OCI-LY1 (cell line): Measurements from ENCODE around the gene PAM16.

Experiments used
- H2AFZ ChIP-seq: fragments of 200-600 bp; sonication (generic), shearing (Covaris generic); 2 replicates; pipeline ENCODE4 v1.6.0; 2014; ENCODE audit warnings: antibody characterized with exemption, mild to moderate bottlenecking, low read length
- H3F3A ChIP-seq: fragments of 200-600 bp; sonication (generic), shearing (Covaris generic); 2 replicates; pipeline ENCODE4 v1.6.0; 2014; ENCODE audit warnings: mild to moderate bottlenecking, antibody characterized with exemption, low read length, moderate library complexity; ENCODE audit not compliant: insufficient read depth
- H3K27ac ChIP-seq: fragments of 200-600 bp; sonication (generic); 2 replicates; pipeline ENCODE4 v1.5.1; 2014; ENCODE audit warnings: low read length, mixed run types, mild to moderate bottlenecking, low read depth; ENCODE audit not compliant: poor library complexity, severe bottlenecking
- H3K27me3 ChIP-seq: fragments of 200-600 bp; sonication (generic); 2 replicates; pipeline ENCODE4 v1.6.0; 2014; ENCODE audit warnings: antibody characterized with exemption, mild to moderate bottlenecking, low read length, moderate library complexity; ENCODE audit not compliant: insufficient read depth
- H3K36me3 ChIP-seq: fragments of 200-600 bp; sonication (generic); 2 replicates; pipeline ENCODE4 v1.6.1; 2014; ENCODE audit warnings: mild to moderate bottlenecking, antibody characterized with exemption, low read length, moderate library complexity, mixed read lengths; ENCODE audit not compliant: insufficient read depth
- H3K4me1 ChIP-seq: fragments of 200-600 bp; sonication (generic); 2 replicates; pipeline ENCODE4 v1.5.1; 2014; ENCODE audit warnings: mild to moderate bottlenecking, low read length, moderate library complexity; ENCODE audit not compliant: insufficient read depth, severe bottlenecking
- H3K4me2 ChIP-seq: fragments of 200-600 bp; sonication (generic), shearing (Covaris generic); 2 replicates; pipeline ENCODE4 v1.6.1; 2014; ENCODE audit warnings: low read length
- H3K4me3 ChIP-seq: fragments of 200-600 bp; sonication (generic); 2 replicates; pipeline ENCODE4 v1.5.1; 2014; ENCODE audit warnings: low read length, low read depth, mild to moderate bottlenecking, mixed read lengths; ENCODE audit not compliant: poor library complexity, severe bottlenecking
- H3K79me2 ChIP-seq: fragments of 200-600 bp; shearing (Covaris generic); 2 replicates; pipeline ENCODE4 v1.6.1; 2016; ENCODE audit warnings: mixed run types, low read length, mixed read lengths; ENCODE audit not compliant: insufficient read depth
- H3K9ac ChIP-seq: fragments of 200-600 bp; sonication (generic), shearing (Covaris generic); 2 replicates; pipeline ENCODE4 v1.6.1; 2014; ENCODE audit warnings: mild to moderate bottlenecking, low read length, mixed read lengths
- H3K9me2 ChIP-seq: fragments of 200-600 bp; sonication (generic), shearing (Covaris generic); 2 replicates; pipeline ENCODE4 v1.6.1; 2014; ENCODE audit warnings: low read depth, mild to moderate bottlenecking, low read length, mixed read lengths
- H3K9me3 ChIP-seq: fragments of 200-600 bp; shearing (Covaris generic); 2 replicates; pipeline ENCODE4 v1.6.1; 2014; ENCODE audit warnings: low read length, mixed read lengths
- H4K20me1 ChIP-seq: fragments of 200-600 bp; sonication (generic), shearing (Covaris generic); 2 replicates; pipeline ENCODE4 v1.6.0; 2016; ENCODE audit warnings: mild to moderate bottlenecking, low read length; ENCODE audit not compliant: insufficient read depth
- EZH2 ChIP-seq: fragments of 200-600 bp; sonication (generic), shearing (Covaris generic); IDR thresholded peaks from 2 replicates; pipeline ENCODE4 v1.8.0; 2017; ENCODE audit warnings: borderline replicate concordance, mixed run types, mild to moderate bottlenecking, antibody characterized with exemption, low read length, moderate library complexity, mixed read lengths
- TF ChIP-seq, protein P1 (sequence below): fragments of 200-600 bp; sonication (generic), shearing (Covaris generic); IDR thresholded peaks from 2 replicates; pipeline ENCODE4 v1.5.1; 2017; ENCODE audit warnings: mild to moderate bottlenecking, antibody characterized with exemption, low read length, moderate library complexity, mixed read lengths

The PAM16 gene

DNA sequence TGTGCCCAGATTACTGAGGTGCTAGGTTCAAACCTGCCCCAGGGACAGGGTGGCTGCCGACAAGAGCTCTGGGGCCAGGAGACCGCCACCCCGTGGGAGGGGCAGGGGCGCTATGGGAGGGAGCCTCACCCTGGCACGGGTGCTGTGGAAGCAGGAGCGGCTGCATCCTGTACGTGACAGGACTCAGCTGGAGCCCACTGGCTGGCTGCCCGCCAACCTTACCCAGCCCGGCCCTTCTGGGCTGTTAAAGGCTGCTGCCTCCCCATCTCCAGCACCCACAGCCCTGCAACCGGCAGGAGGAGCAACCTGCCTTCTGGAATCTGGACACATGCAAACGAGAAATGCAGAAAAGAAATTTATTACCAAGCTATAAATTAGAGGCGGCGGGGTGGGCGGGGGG, 11.2 kb downstream of the PAM16 start:
- H3K9ac ChIP-seq, result no peak overlapping the region
- H3K27ac ChIP-seq, result no peak overlapping the region
- no peak overlapping the region for H2AFZ ChIP-seq
- H3K4me1 ChIP-seq, result no peaks in the 10 kb centered on the region
- no peaks in the 10 kb centered on the region for H3F3A ChIP-seq
- H3K79me2 ChIP-seq, result peaks cover 4% of the 10 kb centered on the region; the same call in 1 of the 2 replicates
- H3K4me3 ChIP-seq, result no peak overlapping the region
- no peaks in the 10 kb centered on the region for H3K9me3 ChIP-seq
- H3K27me3 ChIP-seq, result no peaks in the 10 kb centered on the region
- H4K20me1 ChIP-seq, result no peaks in the 10 kb centered on the region
- TF ChIP-seq, protein P1, sequence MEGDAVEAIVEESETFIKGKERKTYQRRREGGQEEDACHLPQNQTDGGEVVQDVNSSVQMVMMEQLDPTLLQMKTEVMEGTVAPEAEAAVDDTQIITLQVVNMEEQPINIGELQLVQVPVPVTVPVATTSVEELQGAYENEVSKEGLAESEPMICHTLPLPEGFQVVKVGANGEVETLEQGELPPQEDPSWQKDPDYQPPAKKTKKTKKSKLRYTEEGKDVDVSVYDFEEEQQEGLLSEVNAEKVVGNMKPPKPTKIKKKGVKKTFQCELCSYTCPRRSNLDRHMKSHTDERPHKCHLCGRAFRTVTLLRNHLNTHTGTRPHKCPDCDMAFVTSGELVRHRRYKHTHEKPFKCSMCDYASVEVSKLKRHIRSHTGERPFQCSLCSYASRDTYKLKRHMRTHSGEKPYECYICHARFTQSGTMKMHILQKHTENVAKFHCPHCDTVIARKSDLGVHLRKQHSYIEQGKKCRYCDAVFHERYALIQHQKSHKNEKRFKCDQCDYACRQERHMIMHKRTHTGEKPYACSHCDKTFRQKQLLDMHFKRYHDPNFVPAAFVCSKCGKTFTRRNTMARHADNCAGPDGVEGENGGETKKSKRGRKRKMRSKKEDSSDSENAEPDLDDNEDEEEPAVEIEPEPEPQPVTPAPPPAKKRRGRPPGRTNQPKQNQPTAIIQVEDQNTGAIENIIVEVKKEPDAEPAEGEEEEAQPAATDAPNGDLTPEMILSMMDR, result no peak
- no peak for TF ChIP-seq EZH2
- H3K36me3 ChIP-seq, result peaks cover 35% of the 10 kb centered on the region
- H3K9me2 ChIP-seq, result no peaks in the 10 kb centered on the region
- no peak overlapping the region for H3K4me2 ChIP-seq

DNA sequence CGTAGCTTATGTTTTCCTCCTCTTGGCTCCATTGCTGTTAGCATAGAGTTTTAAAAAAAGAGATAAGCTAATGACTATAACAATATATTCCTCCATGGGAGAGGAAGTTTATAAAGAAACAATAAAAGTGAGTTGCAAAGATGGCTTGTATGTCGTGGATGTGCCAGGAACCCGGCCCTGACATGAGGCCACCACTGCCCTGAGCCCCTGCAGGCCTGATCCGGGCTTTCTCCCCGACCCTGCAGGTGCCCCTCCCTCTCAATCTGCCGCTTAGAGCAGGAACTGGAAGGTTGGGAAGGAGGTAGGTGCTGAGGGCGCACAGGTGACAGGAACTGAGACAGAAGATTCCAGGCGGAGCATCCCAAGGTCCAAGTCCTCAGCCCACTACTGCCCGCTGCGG, 11.7 kb downstream of the PAM16 start:
- H3K27ac ChIP-seq, result no peak overlapping the region
- H3K9me2 ChIP-seq, result no peaks in the 10 kb centered on the region
- peaks cover 4% of the 10 kb centered on the region; the same call in 1 of the 2 replicates for H3K79me2 ChIP-seq
- H3K4me3 ChIP-seq, result no peak overlapping the region
- H3K9ac ChIP-seq, result no peak overlapping the region
- H3K9me3 ChIP-seq, result no peaks in the 10 kb centered on the region
- H3K4me2 ChIP-seq, result no peak overlapping the region
- no peaks in the 10 kb centered on the region for H3K4me1 ChIP-seq
- no peaks in the 10 kb centered on the region for H3K27me3 ChIP-seq
- no peaks in the 10 kb centered on the region for H4K20me1 ChIP-seq
- no peak for TF ChIP-seq EZH2
- TF ChIP-seq, protein P1, result no peak
- H3F3A ChIP-seq, result no peaks in the 10 kb centered on the region
- H3K36me3 ChIP-seq, result peaks cover 35% of the 10 kb centered on the region
- no peak overlapping the region for H2AFZ ChIP-seq

DNA sequence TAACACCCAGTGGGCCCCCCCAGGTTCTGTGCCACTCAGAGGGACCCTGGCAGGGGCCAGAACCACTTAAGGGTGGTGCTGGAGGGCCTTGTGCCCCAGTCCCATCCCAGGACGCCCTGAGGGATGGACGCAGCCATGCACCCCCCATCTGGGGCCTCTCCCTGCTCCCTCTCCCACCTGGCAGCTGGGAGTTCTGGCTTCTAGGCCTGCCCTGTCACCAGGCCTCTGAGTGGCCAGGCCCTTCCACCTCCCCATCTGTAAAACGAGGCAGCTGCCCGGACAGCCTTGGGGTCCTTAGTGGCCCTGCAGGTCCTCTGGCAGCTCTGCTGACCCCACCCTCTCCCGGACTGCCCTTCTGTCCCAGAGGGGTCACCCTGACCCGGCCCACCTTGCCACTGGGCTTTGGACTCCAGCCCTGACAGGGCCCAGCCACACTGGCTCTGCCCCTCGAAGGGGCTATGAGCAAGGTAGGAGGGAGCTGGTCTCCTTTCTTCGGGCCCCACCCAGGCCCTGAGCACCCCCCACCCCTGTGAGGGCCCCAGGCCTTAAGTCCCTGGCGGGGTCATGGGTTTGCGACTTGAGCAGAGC, 12.3 kb downstream of the PAM16 start:
- Histone ChIP-seq H3K9me2 (no peaks in the 10 kb centered on the region), H3K79me2 (peaks cover 2% of the 10 kb centered on the region; the same call in 1 of the 2 replicates), H3K36me3 (peaks cover 35% of the 10 kb centered on the region), H3K4me2 (no peak overlapping the region), H4K20me1 (no peaks in the 10 kb centered on the region), H3K27me3 (no peaks in the 10 kb centered on the region), H2AFZ (no peak overlapping the region), H3K27ac (no peak overlapping the region), H3F3A (no peaks in the 10 kb centered on the region), H3K4me3 (no peak overlapping the region), H3K9ac (no peak overlapping the region), H3K9me3 (no peaks in the 10 kb centered on the region), H3K4me1 (no peaks in the 10 kb centered on the region)
- TF ChIP-seq, protein P1, result no peak
- TF ChIP-seq EZH2, result no peak
